ENCODE measurements around the gene GET4.
"Not testable (repeated sequence)": the region's sequence is repeated elsewhere in the genome, so short reads cannot be mapped to it uniquely, and the experiment has no call there.

Gene GET4

DNA sequence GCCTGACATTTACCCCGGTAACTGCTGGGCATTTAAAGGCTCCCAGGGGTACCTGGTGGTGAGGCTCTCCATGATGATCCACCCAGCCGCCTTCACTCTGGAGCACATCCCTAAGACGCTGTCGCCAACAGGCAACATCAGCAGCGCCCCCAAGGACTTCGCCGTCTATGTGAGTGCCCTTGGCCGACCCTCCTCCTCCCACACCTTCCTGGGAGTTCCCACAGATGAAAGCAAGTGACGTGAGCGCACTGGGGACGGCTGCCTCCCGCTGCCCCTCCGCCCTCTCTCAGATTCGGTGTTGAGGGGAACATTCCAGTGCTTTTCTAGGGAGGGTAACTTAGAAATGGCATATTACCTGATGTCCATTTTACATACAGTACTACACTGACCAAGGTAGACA lies 7.0 kb upstream of the GET4 start:
- no peak for DNase-seq (ENCODE audit: low spot score)

DNA sequence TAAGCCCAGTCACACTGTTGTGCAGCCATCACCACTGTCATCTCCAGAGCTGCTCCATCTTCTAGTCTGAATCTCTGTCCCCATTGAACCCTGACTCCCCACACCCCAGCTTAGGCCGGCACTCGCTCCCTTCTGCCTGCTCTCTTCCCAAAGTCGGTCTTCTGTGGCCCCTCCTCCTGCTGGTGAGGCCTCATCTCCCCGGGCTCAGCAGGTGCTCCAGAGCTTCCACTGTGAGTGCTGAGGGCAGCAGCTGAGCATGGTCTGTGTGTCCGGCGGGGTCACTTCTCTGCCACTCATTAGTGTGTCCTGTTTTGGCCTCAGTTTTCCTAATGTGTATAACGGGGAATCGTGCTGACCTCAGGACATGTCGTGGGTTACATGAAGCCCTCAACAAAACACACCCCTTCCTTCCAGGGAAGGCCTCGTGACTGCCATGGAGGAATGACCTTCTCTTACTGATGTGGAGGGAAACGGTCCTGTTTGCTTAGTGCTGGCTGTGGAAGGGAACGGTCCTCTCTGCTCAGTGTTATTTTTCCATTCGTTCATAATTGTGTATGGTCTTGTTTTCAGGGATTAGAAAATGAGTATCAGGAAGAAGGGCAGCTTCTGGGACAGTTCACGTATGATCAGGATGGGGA lies 4.3 kb upstream of the GET4 start:
- no peak for DNase-seq (ENCODE audit: low spot score)

DNA sequence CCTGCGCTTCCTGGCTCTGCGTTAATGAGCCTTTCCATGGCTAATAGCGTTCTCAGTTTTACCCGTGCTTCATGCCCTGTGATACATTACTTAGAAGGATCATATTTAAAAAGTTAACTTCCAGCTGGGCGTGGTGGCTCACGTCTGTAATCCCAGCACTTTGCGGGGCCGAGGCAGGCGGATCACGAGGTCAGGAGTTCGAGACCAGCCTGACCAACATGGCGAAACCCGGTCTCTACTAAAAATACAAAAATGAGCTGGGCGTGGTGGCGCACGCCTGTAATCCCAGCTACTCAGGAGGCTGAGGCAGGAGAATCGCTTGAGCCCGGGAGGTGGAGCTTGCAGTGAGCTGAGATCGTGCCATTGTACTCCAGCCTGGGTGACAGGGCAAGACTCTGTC lies 3.7 kb upstream of the GET4 start:
- not testable (repeated sequence) for DNase-seq (ENCODE audit: low spot score)

DNA sequence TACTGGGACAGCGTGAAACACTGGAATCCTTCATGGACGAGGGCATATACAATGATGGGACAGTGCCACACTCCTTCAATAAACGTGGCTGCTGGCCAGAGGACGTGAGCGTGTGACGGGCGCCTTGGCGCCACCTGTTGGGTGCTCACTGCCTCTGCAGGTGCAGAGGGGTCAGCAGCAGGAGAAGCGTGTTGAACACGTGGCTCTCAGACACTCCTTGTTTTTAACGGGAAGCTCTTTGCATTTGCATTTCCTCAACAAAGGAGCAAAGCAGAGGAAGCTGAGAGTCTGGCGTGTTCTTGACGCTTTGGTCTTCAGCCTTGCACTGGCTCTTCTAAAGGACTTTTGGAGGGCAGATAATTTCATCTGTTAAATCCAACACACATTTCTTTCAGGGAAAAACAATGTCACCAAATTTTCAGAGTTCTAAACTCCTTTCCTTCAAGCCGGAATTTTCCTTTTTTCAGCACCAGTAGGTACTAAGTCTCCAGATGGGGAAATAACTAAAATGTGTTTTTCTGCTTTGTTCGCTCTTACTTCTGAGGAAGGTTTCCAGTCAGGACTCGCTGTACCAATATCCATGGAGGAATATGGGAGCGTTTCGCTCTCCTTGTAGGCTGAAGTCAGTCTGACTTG lies 2.9 kb upstream of the GET4 start:
- peak; percentile 80 for DNase-seq (ENCODE audit: low spot score)

DNA sequence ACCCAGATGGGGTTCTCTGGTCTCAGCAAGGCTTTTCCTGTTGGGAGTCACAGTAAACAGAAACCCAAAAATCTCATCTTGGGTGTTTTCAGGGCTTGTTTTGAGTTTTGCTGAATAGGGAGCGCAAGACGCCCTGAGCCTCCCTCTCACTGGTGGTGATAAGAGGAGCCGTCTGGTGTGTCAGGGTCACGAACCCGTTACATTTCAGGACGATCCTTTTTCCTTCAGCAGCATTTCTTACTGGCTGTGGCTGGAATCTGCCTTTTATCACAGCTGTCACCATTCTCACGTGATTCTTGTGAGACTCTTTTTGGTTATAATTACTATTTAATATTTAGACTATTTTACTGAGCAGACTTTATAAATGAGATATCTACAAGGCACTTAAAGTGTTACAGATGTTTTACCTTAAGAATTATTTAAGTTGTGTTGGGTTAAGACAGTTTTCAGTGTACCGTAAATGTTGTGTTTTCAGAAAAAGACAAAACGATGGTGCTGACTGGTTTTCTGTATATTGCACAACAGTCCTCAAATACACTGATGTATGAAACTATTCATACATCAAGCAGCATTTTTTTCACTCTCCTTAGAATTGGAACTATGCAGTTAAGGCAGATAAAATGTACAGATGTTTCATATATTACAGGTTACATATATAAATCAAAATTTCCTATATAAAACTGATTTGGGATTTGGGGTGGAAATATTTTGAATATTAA lies 2.2 kb upstream of the GET4 start:
- DNase-seq (ENCODE audit: low spot score) = peak; percentile 72

DNA sequence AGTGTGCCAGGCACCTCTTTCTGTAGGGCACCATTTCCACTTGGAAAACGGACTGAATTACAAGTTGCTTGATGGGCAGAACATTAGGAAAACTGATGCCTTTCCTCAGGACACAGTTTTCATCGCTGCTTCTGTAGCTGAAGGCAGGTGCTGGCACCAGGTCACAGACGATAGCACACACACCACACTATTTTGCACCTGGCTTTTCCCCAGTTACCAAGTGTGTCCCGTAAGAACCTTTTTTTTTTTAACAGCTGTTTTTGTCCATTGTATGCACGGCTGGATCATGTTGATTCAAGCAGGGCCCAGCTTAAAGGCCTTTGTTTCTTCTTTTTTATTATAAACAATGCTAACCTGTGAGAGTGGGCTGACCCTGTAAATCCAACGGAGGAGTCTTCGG lies 1.3 kb upstream of the GET4 start:
- no peak for DNase-seq (ENCODE audit: low spot score)

DNA sequence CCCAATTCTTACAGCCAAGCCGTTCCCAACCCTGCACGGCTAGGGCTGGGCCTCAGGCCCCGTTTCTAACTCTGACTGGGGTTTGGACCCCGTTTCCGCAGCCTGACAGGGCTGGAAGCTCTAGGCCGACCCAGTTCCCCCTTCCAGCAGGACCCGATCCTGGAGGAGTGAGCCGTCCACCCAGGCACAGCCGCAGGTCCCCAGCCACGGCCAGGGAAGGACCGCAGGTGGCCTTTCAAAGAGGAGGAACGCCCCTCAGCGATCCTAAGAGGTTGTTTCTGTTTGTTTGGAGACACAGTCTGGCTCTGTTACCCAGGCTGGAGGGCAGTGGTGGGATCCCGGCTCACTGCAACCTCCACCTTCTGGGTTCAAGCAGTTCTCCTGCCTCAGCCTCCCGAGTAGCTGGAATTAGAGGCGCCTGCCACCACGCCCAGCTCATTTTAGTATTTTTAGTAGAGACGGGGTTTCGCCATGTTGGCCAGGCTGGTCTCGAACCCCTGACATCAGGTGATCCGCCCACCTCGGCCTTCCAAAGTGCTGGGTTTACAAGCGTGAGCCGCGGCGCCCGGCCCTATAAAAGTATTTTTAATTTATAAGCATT lies 778 bp upstream of the GET4 start:
- no peak for DNase-seq (ENCODE audit: low spot score)

DNA sequence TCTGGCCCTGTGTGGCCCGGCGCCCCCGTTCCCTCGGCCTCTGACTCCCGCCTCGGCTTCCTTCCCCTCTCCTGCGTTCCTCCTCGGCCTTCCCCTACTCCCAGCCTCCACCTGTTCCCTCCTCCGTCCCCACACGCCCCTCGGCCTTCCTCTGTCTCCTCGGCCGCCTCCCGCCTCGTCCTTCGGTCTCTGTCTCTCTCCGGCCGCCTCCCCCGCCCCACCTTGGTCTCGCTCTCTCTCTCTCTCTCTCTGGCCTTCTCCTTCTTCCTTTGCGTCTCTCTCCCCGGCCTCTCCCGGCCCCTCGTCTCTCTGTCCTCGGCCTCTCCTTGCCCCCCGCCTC lies 588 bp downstream of the GET4 start:
- DNase-seq (ENCODE audit: low spot score) = no peak

DNA sequence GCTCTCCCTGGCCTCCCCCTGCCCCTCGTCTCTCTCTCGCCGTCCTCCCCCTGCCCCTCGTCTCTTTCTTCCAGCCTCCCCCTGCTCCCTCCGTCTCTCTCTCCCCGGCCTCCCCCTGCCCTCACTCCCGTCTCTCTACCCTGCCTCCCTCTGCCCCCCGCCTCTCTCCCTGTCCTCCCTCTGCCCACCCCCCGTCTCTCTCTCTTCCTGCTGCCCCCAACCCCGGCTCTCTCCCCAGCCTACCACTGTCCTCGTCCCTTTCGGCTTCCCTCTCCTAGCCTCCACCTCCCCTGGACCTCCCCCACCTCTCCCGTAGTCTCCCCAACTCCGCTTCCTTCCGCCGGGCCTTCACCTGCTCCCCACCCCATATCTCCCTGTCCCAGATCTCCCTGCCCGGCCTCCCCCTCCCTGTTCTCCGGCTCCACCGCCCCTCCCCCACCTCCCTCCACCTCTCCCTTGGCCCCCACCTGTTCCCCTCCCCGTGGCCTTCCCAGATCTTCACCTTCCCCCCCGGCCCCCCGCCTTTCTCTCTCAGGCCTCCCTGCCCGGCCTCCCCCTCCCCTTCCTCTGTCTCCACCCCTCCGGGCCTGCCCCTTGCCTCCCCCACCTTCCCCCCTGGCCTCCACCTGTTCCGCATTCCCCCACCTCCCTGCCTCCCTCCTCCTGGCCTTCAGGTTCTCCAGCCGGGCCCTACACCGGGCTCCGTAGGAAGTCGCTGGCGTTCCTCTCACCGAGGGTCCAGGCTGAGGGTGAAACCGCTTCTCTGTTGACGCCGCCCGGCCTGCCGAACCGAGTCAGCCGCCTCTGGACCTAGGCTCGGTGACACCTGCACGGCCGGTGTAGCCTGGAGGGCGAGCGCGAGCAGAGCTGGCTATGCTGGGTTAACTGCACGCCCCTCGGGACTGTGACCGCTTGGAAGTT lies 1.2 kb downstream of the GET4 start:
- DNase-seq (ENCODE audit: low spot score) = no peak

DNA sequence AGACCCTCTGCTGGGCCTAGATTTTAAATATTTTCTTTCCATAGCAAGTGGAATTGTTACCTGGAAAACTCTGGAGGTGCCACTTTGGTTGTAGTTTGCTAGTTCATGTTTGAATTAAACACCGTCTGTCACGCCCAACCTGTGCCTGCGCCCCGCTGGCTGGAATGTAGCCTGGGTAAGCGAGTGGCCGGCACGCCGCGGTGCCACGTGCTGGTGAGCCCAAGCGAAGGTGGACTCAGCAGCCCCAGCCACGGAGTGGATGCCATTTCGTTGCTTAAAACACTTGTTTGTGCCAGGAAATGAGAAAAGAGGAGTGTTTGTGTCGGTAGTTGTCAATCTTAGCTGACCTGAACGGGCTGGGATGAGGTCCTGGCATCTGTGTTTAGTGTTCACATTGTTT lies 2.7 kb downstream of the GET4 start:
- DNase-seq (ENCODE audit: low spot score) = no peak

DNA sequence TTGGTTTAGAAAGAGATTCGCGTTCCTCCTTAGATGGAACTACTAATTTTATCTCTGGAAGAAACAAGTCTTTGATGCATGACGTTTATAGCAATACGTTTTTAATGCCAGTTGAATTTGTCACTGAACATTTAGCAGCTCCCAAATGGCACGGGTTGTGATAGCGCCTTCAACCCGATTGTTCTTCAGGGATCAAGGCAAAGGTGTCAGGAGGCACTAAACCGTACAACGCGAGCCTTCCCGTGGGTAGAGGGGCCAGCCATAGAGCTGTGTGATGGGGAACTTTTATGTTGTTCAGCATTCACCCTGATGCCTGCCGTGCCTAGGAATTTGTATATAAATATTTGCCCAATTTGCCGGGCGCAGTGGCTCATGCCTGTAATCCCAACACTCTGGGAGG lies 3.4 kb downstream of the GET4 start:
- DNase-seq (ENCODE audit: low spot score) = no peak

DNA sequence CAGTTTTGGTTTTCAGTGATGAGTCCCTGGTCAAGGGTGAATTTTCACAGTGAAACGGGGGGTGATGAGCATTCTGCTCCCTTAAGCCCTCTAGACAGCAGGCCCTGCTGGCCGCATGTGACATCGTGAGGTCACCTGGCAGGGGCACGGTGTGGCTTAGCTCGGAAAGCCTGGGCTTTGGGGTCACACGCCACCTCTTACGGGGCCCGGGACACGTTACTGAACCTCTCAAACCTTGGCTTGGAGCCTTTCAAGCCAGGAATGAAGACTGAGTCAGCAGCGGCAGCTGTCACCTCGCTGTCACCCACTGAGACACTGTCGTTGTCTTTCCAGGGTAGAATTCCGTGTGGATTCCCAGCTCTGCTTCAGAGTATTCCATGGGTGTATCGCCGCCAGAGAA lies 4.1 kb downstream of the GET4 start:
- DNase-seq (ENCODE audit: low spot score) = no peak

DNA sequence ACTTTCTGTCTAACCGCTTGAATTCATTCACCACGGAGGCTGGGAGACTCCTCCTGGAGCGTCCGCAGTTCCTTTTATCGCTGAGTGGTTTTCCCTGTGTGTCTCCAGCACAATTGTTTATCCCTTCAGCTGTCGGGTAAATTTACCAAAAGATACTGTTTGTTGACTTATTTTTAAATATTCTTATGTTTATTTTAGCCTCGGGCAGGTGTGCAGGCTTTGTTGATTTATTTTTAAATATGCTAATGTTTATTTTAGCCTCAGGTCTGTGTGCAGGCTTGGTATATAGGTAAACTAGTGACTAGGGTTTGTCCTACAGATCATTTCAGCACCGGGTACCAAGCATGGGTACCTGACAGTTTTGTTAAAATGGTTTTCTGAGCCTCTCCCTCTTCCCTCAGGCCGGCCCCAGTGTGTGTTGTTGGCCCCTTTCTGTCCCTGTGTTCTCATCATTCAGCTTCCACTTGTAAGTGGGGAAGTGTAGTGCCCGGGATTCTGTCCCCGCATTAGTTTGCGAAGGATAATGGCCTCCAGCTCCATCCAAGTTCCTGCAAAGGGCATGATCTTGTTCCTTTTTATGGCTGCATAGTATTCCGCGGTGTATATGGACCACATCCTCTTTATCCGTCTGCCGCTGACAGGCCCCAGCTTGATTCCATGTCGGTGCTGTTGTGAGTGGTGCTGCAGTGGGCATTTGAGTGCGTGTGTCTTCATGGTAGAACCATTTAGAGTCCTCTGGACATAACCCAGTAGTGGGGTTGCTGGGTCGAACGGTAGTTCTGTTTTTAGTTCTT lies 5.3 kb downstream of the GET4 start:
- DNase-seq (ENCODE audit: low spot score) = no peak

DNA sequence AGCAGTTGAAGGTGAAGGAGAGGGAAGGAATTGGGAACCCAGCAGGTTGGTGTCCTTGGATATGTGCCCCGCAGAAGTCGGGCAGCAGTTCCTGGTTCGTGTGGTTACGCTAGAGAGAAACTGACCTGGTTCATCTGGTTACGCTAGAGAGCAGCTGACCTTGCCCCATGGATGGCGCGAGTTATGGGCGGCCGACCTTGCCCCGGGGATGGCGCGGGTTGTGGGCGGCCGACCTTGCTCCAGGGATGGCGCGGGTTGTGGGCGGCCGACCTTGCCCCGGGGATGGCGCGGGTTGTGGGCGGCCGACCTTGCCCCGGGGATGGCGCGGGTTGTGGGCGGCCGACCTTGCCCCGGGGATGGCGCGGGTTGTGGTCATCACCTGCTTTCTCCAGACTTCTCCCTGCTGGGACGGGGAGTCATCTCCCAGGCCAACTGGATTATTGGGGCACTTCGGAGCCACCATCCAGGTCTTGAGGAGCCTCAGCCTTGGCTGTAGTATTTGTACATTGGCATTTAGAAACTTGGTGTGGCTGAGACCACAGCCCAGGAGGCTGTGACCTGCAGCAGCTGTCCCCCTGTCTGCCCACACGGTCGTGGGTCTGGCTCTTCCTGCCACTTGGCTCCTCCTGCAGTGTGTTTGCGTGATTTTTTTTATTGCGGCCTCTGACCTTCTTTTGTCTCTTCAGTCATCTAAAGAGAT lies 6.1 kb downstream of the GET4 start:
- DNase-seq (ENCODE audit: low spot score) = no peak

DNA sequence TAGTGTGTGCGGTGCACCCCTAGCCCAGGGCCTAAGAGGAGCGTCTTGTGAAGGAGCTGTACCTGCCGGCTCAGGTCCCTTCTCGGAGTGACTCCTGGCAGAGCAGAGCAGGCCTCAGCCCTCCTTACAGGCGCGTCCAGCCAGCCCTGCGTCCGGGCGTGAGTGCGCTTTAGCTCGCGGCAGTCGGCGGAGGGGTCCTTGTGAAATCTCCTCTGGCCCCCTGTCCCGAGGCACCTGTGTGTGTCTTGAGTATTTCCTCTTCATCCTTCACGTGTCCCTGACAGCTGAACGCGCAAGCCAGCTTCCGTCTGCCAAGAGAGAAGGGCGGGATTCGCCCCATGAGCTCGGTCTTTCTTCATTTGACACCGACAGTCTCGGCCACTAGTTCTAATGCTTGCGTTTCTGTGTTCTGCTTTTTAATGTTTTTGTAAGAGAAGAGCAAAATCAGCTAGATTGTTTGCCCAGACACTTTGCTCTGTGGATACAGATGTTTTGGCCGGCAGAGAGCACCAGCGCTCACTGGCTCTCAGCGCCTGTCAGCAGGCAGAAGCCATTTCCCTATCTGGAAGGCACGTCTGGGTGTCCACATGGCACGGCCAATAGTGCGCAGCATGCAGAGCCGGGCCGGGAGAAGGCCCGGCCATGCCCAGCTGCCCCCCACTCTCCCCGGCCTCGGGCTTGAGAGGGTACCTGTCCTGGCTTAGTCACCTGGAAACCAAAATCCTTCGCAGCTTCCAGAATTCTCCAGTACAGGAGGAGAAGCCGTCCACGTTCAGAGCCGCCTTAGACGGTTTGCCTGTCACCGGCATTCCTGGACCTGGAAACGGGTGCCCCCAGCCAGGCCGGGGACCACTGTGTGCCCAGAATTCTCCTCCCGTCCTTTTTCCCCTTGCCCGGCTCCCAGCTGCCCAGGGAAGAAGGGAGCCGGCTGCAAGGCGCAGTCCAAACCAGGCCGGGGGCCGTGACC lies 7.0 kb downstream of the GET4 start:
- DNase-seq (ENCODE audit: low spot score) = no peak

DNA sequence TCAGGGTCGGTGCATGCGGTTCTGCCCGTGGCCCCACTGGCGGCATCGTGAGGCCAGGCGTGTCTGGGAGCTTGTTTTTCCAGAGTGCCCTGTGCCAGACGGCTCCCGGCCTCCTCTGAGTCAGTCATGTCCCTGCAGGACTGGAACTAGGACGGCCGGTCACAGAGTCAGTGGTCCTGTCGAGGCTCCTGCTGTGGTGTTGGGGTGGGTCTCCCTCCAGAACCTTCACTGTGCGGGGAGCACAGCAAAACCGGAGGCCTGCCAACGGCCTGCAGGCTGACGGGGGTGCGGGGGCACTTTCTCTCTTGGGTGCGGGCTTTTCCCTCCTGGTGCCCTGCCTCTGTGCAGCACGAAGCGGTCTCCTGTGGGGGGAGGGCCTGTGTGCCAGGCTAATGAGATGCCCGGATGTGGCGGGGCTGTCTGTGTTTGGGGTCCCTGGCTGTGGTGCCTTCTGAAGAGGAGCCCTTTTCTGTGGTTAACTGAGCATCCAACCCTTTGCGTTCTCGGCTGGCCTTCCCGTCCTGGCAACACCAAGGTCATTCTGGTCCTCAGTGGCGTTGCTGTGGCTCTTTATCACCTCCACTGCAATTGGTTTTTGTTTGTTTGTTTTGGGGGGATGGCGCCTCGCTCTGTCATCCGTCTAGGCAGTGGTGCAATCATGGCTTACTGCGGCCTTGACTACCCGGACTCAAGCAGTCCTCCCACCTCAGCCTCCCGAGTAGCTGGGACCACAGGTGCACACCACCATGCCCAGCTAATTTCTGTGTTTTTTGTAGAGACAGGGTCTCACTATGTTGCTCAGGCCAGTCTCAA lies 8.0 kb downstream of the GET4 start:
- no peak for DNase-seq (ENCODE audit: low spot score)

DNA sequence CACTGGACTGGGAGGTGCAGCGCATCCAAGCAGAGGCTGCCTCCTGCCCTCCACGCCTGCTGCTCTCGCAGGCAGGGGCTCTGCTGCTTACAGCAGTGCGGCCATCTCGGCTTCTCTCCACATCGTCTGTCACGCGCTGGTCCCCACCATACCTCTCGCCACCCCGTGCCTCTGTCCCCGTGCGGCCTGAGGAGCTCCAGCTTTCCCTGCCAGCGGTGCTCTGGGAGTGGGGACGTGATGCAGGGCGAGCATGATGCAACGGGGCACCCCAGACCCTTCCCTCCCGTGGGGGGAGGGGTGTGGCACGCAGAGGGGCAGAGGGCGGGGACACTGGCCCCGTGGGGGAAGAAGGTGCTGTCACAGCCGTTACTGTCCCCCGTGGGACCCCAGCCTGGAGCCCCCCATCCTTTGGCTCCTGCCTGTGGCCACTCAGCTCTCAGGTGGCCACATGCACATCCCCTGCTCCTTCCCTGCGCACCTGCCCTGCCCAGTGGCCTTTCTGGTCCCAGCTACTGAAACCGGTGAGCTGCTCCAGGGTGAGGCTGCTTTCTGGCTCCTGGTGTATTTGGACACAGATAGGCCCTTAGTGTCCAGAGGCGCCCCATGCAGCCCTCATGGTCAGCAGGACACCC lies 9.0 kb downstream of the GET4 start:
- DNase-seq (ENCODE audit: low spot score) = no peak
